NCI-H1417 (cell line): ENCODE measurements around the gene PLD4.
"Not testable (repeated sequence)": the region's sequence is repeated elsewhere in the genome, so short reads cannot be mapped to it uniquely, and the experiment has no call there.

ENCODE experiments used
- DNase-seq, 3 experiments: peaks; one replicate each; lab custom pipeline; 2025; lab: John Stamatoyannopoulos, UW

The PLD4 gene

GRCh38 chr14:104886690-104887622, 37.7 kb upstream of the PLD4 start:
- no peak for DNase-seq

DNA sequence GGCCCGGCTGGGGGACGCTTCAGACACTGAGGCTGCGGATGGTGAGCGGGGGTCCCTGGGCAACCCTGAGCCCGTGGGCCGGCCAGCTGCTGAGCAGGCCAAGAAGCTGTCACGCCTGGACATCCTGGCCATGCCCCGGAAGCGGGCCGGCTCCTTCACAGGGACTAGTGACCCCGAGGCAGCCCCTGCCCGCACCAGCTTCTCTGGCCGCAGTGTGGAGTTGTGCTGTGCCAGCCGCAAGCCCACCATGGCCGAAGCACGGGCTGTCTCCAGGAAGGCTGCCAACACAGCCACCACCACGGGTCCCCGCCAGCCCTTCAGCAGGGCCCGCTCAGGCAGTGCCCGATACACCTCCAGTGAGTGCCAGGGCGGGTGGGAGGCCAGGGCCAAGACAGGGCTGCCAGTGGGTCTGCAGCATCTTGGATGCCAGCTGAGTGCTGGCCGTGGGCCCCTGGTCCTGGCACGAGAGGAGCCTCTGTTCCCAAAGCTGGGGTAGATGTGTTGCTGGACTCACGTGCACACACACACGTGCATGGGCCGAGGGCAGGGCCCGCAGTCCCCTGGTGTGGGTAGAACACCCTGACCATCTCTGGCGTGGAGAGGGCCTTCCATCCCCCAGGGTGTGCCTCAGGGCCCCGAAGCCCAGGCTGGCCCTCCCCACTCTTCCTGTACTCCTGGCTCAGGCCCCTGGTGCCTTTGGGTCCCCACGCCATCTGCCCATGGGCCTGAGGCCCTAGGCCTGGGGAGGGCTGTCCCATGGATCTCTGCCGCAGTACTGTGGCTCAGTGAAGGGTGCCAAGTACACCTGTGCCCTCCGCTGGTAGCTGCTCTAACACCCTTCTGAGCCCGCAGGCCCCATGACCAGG, 36.8 kb upstream of the PLD4 start:
- no peak for DNase-seq

DNA sequence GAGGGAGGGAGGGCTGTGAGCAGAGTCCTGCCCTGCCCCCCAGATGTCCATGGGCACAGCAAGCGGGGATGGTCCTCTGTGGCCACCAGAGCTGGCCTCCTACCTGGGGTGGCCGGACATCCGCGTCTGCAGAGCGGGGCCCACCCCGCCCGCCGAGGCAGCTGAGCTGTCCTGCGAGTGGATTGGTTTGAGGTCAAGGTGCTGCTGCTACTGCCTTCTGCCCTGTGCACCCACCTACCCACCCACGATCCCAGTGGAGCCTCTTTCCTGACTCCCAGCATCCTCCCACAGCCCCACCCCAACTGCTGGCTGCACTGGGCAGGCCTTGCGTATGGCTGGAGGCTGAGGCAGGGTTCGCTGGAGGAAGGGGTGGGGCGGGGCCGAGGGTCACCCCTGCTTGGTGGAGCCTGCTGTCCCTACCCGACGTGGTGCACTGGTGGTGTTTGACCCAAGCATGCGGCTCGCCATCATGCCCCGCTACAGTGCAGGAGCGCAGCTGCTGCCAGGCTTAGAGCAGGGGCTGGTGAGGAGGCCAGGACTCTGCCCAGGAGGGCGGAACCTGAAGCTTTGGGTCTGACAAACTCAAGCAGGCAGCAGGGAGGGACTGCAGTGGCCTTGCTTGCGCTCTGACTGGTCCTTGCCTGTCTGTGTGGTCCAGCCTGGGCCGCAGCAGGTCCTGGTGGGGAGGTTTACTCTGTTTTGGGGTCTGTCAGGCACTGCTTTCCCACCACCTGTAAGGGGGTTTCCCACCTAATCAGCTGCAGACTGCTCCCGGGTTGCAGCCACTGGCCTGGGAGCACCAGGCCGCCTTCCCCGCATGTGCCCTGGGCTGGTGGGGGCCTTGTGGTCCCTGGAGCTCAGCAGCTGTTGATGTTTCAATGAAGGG, 35.9 kb upstream of the PLD4 start:
- no peak for DNase-seq

DNA sequence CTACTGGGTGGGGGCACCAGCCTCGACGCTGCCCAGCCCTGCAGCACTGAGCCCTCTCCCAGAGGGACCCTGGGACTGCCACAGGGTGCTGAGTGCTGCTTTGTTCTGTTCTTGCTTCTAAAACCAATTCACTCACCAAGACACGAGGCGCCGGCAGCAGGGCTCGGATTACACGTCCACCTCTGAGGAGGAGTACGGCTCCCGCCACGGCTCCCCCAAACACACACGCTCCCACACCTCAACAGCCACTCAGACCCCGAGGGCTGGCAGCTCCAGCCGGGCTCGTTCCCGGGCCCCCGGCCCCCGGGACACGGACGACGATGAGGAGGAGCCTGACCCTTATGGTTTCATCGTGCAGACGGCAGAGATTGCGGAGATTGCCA, 35.3 kb upstream of the PLD4 start:
- no peak for DNase-seq

DNA sequence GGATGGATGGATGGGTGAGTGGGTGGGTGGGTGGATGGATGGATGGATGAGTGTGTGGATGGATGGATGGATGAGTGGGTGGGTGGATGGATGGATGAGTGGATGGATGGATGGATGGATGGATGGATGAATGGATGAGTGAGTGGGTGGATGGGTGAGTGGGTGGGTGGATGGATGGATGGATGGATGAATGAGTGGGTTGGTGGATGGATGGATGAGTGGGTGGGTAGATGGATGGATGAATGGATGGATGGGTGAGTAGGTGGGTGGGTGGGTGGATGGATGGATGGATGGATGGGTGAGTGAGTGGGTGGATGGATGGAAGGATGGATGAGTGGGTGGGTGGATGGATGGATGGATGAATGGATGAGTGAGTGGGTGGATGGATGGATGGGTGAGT, 34.4 kb upstream of the PLD4 start:
- DNase-seq = not testable (repeated sequence)

DNA sequence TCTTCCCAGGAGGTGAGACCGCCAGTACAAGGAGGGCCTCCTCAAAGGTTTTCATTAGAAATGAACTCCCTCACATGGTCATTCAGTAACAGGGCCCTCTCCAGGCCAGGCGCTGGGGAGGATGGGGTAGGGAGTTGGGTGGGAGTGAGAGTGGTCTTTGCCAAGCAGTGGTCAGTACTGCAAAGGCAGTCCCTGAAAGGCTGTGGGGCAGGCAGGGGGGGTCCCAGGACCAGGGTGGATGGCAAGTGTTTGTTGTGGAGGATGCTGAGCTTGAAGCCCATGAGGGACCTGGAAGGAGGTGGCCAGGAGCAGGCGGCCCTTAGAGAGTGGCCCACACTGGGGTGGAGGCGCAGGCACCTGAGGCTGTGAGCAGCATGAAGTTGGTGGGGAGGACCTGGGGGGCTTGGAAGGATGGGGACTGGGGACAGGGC, 33.5 kb upstream of the PLD4 start:
- no peak for DNase-seq

- DNase-seq = no peak
Observed at GRCh38 chr14:104891664-104892530, 32.8 kb upstream of the PLD4 start.

- DNase-seq = no peak
Observed at GRCh38 chr14:104892531-104893434, 31.9 kb upstream of the PLD4 start.

DNA sequence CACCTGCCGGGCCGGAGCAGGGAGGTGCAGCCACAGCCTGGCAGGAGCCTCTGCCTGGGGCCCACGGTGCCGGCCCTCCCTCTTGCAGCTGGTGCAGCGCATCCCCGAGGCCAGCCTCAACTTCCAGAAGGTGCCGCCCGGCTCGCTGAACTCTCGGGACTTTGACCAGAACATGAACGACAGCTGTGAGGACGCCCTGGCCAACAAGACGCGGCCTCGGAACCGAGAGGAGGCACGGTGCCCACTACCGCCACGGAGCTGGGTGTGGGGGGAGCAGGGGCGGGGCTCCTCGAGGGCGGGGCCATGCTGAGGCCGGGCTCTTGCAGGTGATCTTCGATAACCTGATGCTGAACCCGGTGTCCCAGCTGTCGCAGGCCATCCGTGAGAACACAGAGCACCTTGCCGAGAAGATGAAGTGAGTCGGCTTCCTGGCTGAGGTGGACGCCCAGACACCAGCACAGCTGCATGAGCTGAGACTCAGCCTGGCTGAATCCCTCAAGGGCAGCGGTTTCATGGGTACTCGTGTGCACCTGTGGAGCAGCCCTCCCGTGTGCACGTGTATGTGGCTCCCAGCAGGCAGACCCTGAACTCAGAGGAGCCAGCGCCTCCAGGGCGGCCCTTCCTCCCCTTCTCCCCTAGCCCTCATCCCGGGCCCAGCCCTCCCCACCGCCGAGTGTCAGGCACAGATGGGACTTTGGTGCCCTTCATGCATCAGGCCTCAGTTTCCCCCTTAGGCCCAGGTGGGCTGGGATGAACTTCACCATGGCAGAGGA, 31.1 kb upstream of the PLD4 start:
- peak in 1 of 3 experiments; percentile 67 for DNase-seq

DNA sequence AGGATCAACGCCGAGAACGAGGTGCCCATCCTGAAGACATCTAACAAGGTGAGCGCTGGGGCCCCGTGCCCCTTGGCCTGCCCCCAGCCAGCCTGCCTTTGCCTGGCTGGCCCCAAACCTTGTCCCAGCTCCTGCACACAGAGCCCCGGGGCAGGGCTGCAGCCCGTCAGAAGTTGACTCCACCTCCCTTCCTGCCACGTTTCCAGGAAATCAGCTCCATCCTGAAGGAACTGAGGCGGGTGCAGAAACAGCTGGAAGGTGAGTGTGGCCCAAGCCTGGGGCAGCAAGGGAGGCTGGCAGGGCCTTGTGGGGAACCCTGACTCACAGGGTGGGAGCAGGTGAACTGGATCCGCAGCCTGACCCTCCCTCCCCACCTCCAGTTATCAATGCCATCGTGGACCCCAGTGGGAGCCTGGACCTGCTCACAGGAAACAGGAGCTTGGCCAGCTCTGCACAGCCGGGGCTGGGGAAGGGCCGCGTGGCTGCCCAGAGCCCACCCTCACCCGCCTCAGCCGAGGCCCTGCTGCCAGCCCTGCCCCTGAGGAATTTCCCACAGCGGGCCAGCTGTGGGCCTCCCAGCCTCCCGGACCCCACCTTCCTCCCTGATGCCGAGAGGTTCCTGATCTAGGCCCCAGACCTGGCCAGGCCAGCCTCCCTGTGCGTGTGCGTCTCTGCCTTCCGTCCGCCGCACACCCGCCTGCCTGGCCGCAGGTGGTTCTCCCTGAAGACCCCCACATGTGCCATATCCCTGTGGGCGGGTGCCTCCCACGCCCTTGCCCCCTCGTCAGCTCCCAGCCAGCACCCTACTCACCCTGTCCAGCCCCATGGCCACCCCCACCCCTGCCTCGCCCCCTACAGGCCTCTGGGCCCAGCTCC, 30.1 kb upstream of the PLD4 start:
- no peak for DNase-seq

DNA sequence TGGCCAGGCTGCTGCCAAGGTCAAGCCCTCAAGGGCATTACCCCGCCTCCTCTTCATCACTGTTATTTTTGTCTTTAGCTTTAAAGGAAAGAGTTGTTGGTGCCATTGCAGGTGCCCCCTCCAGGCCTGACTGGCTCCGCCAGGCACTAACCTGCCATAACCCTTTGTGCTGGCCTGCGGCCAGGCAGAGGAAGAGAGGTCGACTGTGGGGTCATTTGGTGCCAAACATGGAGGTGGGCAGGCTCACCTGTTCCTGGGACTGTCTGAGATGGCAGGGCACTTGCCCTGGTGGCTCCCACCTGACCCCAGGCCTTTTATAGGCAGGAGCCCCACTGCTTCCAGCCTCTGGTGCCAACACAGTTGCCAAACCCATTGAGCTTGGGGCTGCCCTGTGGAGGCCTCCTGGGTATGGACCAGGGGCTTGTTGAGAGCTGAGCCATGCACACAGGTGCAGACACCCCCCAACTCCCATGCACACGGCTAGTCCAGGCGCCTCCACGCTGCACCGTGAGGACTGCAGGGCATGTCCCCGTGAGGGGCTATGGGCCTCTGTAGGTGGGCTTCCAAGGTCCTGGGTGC, 29.4 kb upstream of the PLD4 start:
- no peak for DNase-seq

DNA sequence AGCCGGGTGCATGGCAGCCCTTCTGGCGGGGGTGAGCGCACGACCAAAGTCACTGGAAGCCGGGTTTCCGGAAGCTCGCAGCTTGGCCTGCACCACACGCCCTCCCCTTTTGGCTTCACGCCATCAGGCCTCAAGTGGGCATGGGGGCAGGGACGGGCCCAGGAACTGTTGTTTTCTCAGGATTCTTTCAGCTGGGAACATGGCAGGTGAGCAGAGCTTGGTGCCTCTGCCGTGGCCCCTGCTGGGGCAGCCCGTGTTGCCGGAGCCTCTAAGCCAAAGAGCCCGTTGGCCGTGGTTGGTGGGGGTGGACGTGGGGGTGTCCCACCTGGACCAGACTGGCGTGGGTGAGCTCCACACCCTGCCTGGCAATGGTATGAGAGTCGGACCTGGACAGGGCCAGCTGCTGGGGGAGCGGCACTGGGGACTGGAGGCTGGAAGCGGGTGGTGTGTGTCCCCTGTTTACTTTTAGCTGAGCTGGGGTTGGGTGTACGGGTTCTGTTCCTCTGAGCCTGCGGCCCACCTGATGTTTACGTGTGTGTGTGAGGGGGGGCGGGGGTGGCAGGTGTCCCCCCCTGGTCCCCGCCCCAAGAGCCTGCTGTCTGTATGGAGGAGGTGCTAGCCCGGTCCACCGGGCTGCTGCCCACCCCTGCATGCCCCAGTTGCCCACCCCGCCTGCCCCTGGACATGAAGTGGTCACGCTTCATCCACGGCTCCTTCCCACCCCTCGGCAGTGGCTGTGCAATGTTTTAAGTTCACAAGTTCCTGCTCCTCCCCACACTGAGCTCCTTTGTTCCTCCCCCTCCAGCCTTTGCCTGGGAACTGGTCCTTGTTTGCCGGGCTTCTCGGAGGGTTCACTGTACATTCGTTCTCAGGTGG, 28.7 kb upstream of the PLD4 start:
- peak; percentile 91 to 95 (median 91) for DNase-seq

DNA sequence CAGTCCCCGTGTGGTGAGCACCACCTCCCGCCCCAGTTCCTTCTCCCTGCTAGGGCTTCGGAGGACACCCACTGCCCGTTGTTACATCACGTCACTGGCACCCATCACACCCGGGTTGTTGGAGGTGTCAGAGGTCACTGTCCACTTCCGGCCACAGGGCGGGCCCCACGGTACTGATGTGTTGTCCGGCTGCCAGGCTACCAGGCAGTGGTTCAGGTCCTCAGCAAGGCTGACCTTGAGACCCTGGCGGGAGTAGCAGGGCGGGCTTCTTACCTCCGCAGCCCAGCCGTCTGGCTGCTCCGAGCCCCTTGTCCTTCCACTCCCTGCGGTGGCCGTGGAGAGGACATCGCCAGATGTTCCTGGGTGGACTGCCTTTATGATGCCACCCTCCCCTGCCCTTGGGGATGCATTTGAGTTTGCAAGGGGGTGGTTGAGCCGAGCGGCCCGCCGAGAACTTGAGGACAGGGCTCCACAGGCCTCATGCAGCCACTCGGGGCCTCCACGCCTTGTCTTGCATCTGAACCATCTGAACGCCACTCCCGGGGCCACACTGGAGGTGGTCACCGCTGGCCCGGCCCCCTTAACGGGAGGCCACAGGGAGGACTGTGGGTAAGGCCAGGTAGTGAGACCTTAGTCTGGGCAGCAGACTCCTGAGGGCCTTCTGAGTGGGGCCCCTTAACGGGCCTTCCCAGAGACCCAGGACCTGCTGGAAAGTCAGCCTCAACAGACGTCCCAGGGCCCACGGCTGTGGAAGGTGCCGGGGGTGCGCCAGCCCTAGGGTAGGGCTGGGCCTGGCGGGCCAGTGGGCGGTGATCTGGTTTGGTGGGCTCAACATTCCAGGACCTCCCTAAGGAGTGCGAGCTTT, 27.1 kb upstream of the PLD4 start:
- no peak for DNase-seq

DNA sequence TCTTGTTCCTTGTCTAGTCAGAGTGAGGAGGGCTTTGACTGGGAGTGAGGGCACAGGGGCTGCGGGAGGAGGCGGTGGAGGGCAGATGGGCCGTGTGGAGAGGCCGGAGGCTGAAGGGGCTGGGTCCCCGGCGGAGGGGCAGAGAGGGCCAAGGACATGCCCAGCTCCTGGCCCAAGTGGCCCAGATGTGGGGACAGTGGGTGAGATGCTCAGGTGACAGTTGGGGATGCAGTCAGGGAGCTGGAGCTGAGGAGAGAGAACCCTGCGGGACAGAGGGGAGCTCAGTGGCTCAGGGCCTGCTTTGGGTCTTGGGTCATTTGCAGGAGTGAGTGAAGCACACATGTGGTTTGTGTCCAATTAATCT, 26.5 kb upstream of the PLD4 start:
- DNase-seq = no peak

DNA sequence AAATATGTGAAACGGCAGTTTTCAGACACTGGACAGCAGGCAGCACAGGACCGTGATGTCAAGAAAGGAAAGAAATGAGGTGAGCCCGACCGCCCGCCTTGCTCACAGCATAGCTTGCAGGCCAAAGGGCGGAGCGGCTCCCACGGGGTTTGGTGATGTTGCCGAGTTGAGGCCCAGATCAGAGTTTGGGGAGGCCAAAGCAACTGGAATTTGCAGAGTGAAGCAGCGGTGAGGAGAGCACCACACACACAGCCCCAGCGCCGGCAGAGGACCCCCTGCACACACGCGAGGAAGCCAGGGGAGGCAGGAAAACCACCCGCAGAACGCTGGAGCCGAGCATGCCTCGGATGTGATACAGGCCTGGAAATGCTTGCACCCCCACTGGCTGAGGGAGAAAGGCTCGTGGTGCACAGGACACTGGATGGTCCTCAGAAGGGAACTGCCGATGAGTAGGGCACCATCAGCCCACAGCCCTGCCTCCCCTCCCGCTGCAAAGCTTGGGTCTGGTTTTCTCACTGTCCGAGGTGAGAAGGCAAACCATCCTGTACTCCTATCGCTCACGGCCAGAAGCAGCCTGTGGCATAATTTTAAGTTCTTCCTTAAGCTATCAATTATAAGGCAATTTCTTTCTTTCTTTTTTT, 25.7 kb upstream of the PLD4 start:
- DNase-seq = no peak
